ENCODE measurements around the gene EVC.
"Not testable (repeated sequence)": the region's sequence is repeated elsewhere in the genome, so short reads cannot be mapped to it uniquely, and the experiment has no call there.

GRCh38 chr4:5856362-5856761 is 145.4 kb downstream of the EVC start:
- not testable (repeated sequence) for TF ChIP-seq CTCF, POLR2A (IDR thresholded peaks at IDR 0.05)
